ENCODE measurements around the gene ELAVL1.

The ELAVL1 gene

GRCh38 chr19:7928741-7929701, 76.4 kb downstream of the ELAVL1 start:
- H3K4me3 ChIP-seq (ENCODE audit: low read length), result no peak overlapping the region
- DNase-seq (ENCODE audit: low read depth, low spot score), result peak; percentile 72

GRCh38 chr19:7928334-7928706, 77.1 kb downstream of the ELAVL1 start:
- H3K4me3 ChIP-seq (ENCODE audit: low read length), result no peak overlapping the region
- no peak for DNase-seq (ENCODE audit: low read depth, low spot score)

- no peak overlapping the region for H3K4me3 ChIP-seq (ENCODE audit: low read length)
- no peak for DNase-seq (ENCODE audit: low read depth, low spot score)
Observed at GRCh38 chr19:7927605-7928333, 77.7 kb downstream of the ELAVL1 start.

DNA sequence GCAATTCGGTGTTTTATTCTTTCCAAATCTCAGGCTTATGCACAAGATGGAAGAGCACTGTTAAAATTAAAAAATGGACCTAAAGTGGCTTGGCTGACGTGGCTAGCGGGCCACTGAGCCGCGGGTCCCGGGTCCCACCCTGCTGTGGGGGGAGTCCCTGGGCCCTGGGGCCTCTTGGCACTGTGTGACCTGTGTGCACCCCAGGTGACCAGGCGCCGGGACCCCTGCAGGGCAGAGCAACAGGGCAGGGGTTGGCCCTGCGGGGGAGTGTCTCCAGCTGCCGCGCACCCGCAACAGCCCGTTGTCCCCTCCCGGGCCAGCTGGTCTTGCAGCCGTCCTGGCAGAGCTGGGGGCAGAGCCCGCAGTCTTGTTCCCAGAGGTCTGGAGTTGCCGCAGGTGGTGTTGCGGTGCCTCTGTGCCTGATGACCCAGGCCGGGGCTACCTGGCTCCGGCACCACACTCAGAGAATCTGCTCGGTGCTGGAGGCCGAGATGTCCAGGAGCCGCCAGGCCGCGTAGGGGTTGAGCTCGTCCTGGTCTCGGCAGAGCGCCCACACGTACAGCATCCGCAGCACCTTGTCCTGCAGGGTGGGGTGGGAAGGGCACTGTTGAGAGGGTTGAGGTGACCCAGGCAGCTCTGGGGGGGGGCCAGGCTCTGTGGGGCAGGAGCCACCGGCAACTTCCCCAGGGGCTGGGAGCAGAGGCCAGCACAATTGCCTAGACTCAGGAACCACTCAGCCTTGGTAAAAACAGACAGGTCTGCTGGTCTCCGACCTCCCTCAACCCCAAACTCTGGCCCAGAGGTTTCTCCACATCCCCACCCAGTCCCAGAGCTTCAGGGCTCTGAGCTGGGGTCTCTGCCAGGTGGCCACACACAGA, 78.5 kb downstream of the ELAVL1 start:
- H3K4me3 ChIP-seq (ENCODE audit: low read length), result no peak overlapping the region
- no peak for DNase-seq (ENCODE audit: low read depth, low spot score)

GRCh38 chr19:7926021-7926726, 79.3 kb downstream of the ELAVL1 start, which contains the start of gene CTXN1:
Gene CTXN1, minus strand, starts transcription at chr19:7926135. Its CDS starts 597 bp downstream, at chr19:7925538.
- DNase-seq (ENCODE audit: low read depth, low spot score), result no peak
- H3K4me3 ChIP-seq (ENCODE audit: low read length), result peak within 1 kb of the TSS; percentile 33

- DNase-seq (ENCODE audit: low read depth, low spot score), result peak; percentile 69
- peak overlapping the region; percentile 33 for H3K4me3 ChIP-seq (ENCODE audit: low read length)
Observed at GRCh38 chr19:7925171-7925851, 80.1 kb downstream of the ELAVL1 start.

DNA sequence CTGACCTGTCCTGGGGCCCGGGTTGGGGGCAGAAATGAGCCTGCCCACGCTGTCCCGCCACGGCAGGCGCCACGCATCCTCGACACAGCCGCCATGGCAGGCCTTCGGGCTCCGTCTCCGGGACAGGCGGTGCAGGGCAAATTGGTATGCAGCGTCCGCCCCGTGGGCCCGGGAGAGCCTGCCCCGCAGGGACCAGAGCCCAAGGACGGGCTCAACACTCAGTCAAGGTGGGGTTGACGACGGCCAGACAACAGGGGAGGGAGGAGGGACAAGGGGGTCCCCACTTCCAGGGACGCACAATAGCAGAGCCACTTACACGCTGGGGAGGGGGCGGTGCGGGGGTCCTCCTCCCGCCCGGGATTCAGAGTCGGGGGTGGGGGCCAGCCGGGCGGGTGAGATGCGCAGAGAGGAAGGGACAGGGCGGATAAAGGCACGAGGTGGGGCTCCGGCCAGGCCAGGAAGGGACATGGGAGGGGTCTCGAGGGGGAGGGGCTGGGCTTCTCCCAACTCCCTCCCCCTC, 80.7 kb downstream of the ELAVL1 start:
- no peak for DNase-seq (ENCODE audit: low read depth, low spot score)
- H3K4me3 ChIP-seq (ENCODE audit: low read length), result no peak overlapping the region

DNA sequence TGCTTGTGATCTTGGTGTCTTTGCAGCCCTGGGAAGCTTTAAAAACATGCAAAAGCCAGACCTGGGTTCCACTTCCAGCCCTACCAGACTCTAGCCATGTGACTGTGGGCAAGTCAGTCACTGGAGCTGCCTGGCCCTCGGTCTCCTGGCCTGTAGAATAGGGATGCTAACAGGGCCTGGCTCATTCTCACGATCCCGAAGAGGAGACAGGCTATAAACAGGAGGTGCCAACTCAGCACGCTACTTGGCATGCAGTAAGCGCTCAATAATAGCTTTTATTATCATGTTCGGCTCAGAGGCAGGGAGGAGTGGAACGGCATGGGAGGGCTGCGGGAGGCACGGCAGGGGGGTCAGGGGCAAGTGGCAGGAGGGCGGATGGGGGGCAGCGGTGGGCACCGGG, 81.2 kb downstream of the ELAVL1 start:
- no peak for DNase-seq (ENCODE audit: low read depth, low spot score)
- H3K4me3 ChIP-seq (ENCODE audit: low read length), result no peak overlapping the region

- no peak for DNase-seq (ENCODE audit: low read depth, low spot score)
- no peak overlapping the region for H3K4me3 ChIP-seq (ENCODE audit: low read length)
Observed at GRCh38 chr19:7923295-7924191, 81.9 kb downstream of the ELAVL1 start.

- no peak for DNase-seq (ENCODE audit: low read depth, low spot score)
- H3K4me3 ChIP-seq (ENCODE audit: low read length), result no peak overlapping the region
Observed at GRCh38 chr19:7922836-7923195, 82.6 kb downstream of the ELAVL1 start.

- H3K4me3 ChIP-seq (ENCODE audit: low read length), result no peak overlapping the region
Observed at GRCh38 chr19:7921967-7922835, 83.2 kb downstream of the ELAVL1 start.

DNA sequence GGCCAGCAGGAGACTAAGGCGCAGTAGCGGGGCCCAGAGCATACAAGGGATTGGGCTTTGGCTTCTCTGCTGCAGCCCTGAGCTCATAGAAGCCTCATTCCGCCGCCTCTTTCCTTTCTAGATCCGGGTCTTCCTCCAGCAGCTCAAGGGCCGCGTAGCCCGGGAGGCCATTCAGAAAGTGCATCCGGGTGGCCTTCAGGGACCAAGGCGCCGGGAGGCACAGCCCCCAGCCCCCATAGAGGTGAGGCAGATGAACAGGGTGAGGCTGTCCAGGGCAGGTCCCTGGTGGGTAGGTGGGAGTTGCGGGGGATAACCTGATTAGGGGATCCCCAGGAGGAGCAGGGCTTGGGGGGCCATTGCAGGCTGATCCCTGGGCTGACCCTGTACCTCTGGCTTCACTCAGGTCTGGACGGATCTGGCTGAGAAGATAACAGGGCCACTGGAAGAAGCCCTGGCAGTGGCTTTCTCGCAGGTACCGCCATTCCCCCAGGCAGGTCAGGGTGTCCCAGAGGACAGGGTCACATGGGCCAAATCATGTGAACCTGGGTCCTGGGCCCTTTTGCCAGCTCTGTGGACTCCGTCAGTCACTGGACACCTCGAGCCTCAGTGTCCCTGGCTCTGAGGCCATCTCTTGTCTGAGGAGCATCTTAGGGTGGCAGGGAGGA, 84.0 kb downstream of the ELAVL1 start:
- no peak for DNase-seq (ENCODE audit: low read depth, low spot score)
- H3K4me3 ChIP-seq (ENCODE audit: low read length), result peak overlapping the region; percentile 55

More at GRCh38 chr19:7921967-7922835, 83.2 kb downstream of the ELAVL1 start:
- no peak for DNase-seq (ENCODE audit: low read depth, low spot score)

- DNase-seq (ENCODE audit: low read depth, low spot score), result peak; percentile 89
- peak overlapping the region; percentile 67 for H3K4me3 ChIP-seq (ENCODE audit: low read length)
Observed at GRCh38 chr19:7920519-7921301, 84.7 kb downstream of the ELAVL1 start.

DNA sequence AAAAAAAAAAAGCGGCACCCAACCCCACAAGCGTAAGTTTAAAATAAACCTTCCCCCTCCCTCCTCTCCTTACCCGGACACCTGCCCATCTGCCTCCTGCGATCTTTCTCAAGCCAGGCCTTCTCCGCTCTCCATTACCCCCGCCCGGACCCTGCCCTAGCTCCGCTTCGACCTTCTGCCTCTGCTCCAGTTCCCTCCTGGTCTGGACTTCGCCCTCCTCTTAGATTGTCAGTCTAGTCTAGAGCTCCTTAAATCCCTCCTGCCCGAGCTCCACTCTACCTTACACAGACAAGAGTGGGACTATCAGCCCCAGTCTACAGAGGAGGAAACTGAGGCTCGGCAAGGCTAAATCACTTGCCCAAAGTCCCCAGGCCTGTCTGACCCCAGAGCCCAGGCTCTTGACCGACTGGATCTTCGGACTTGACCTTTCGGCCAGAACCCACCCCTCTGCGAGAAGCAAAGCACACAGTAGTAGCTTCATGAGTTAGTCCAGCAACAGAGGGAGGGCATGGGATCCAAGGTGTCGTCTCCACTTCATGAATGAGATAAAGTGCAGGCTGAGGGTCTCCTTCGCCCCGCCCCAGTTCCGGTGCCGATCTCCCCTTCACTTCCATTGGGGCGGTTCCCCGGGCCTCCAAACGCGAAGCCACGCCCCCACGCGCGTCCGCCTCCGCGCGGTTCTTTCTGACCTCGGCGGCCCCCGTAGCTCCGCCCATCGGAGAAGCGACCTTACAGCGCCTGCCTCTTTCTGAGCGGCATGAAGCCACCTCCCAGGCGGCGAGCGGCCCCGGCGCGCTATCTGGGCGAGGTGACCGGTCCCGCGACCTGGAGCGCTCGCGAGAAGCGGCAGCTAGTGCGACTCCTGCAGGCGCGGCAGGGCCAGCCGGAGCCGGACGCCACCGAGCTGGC, 85.6 kb downstream of the ELAVL1 start, which contains the start of gene SNAPC2:
SNAPC2 (plus strand) TSS at position 729 of the 909 bp plus-strand sequence; CDS start at position 758, 29 bp downstream.
- DNase-seq (ENCODE audit: low read depth, low spot score), result peak; percentile 93
- H3K4me3 ChIP-seq (ENCODE audit: low read length), result peak within 1 kb of the TSS; percentile 67

Measured in Jurkat, Clone E6-1 (cell line).